K562 (cell line): ENCODE results near the gene NELL1.

Experiments used
- POLR2A ChIP-seq: fragments of 450-650 bp; conservative IDR thresholded peaks from 2 replicates; pipeline ENCODE4 v1.6.1; 2016
- SETDB1 ChIP-seq: IDR thresholded peaks from one replicate; pipeline ENCODE4 v1.6.1; 2012; ENCODE audit warnings: low read length, control low read depth, inconsistent platforms
- SPI1 ChIP-seq: IDR thresholded peaks from 2 replicates; pipeline ENCODE4 v1.6.1; 2011; ENCODE audit warnings: low read depth, low read length, control low read depth, borderline replicate concordance
- ZFP36 ChIP-seq: fragments of 150-350 bp; IDR thresholded peaks from 2 replicates; pipeline ENCODE4 v1.6.1; 2018; ENCODE audit warnings: low read length, low read depth; ENCODE audit not compliant: partially characterized antibody
- TF ChIP-seq, protein P1 (sequence below), 3 experiments: IDR thresholded peaks in 2 of 3; conservative IDR thresholded peaks in 1 of 3; 2 replicates each; pipeline ENCODE4 v1.5.1; 2011 to 2012; ENCODE audit warnings: low read length in 3 of 3, mild to moderate bottlenecking in 3 of 3, control low read depth in 2 of 3, improper control_type of control experiment in 1 of 3, inconsistent platforms in 1 of 3, low read depth in 1 of 3, mixed read lengths in 1 of 3, moderate library complexity in 1 of 3; ENCODE audit not compliant: insufficient read depth in 2 of 3
- TF ChIP-seq, protein P2 (sequence below): fragments of 450-650 bp; IDR thresholded peaks from 2 replicates; pipeline ENCODE4 v1.6.1; 2016; ENCODE audit warnings: missing biosample characterization, missing genetic modification characterization
- TF ChIP-seq, protein P3 (sequence below): fragments of 200-800 bp; sonication (Bioruptor generic); IDR thresholded peaks from 2 replicates; pipeline ENCODE4 v1.6.1; 2016; ENCODE audit warnings: missing genetic modification characterization, missing compliant biosample characterization
- TF ChIP-seq, protein P4 (sequence below): fragments of 250-450 bp; sonication (Bioruptor Pico); IDR thresholded peaks from 2 replicates; pipeline ENCODE4 v1.4.0; 2020; ENCODE audit warnings: mild to moderate bottlenecking, moderate library complexity

DNA sequence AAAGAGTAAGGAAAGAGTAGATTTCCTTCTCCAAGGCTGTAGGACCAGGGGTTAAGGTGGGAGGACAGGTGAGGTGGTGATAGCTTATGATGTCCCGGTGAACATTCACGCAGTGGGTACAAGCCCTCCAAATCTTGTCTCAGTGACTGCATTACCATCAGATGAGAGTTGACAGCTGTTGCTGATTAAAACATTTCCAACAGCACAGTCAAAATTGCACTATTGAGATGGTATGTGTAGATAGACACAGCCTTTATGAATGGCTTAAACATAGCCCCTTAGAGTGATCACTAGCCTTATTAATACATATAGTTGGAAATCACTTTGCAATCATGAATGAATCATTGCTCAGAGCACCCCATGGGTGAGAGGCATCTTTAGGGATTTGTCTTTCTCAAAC is 7.3 kb downstream of the NELL1 start:
- TF ChIP-seq, protein P1, sequence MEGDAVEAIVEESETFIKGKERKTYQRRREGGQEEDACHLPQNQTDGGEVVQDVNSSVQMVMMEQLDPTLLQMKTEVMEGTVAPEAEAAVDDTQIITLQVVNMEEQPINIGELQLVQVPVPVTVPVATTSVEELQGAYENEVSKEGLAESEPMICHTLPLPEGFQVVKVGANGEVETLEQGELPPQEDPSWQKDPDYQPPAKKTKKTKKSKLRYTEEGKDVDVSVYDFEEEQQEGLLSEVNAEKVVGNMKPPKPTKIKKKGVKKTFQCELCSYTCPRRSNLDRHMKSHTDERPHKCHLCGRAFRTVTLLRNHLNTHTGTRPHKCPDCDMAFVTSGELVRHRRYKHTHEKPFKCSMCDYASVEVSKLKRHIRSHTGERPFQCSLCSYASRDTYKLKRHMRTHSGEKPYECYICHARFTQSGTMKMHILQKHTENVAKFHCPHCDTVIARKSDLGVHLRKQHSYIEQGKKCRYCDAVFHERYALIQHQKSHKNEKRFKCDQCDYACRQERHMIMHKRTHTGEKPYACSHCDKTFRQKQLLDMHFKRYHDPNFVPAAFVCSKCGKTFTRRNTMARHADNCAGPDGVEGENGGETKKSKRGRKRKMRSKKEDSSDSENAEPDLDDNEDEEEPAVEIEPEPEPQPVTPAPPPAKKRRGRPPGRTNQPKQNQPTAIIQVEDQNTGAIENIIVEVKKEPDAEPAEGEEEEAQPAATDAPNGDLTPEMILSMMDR (IDR thresholded peaks at IDR 0.05 in 2 of 3, conservative IDR thresholded peaks at IDR 0.05 in 1 of 3; ENCODE audit: insufficient read depth in 2 of 3, low read depth in 1 of 3, low read length in 3 of 3), result no peak
- TF ChIP-seq, protein P2, sequence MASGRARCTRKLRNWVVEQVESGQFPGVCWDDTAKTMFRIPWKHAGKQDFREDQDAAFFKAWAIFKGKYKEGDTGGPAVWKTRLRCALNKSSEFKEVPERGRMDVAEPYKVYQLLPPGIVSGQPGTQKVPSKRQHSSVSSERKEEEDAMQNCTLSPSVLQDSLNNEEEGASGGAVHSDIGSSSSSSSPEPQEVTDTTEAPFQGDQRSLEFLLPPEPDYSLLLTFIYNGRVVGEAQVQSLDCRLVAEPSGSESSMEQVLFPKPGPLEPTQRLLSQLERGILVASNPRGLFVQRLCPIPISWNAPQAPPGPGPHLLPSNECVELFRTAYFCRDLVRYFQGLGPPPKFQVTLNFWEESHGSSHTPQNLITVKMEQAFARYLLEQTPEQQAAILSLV (tag), result no peak
- no peak for TF ChIP-seq POLR2A
- TF ChIP-seq, protein P3, sequence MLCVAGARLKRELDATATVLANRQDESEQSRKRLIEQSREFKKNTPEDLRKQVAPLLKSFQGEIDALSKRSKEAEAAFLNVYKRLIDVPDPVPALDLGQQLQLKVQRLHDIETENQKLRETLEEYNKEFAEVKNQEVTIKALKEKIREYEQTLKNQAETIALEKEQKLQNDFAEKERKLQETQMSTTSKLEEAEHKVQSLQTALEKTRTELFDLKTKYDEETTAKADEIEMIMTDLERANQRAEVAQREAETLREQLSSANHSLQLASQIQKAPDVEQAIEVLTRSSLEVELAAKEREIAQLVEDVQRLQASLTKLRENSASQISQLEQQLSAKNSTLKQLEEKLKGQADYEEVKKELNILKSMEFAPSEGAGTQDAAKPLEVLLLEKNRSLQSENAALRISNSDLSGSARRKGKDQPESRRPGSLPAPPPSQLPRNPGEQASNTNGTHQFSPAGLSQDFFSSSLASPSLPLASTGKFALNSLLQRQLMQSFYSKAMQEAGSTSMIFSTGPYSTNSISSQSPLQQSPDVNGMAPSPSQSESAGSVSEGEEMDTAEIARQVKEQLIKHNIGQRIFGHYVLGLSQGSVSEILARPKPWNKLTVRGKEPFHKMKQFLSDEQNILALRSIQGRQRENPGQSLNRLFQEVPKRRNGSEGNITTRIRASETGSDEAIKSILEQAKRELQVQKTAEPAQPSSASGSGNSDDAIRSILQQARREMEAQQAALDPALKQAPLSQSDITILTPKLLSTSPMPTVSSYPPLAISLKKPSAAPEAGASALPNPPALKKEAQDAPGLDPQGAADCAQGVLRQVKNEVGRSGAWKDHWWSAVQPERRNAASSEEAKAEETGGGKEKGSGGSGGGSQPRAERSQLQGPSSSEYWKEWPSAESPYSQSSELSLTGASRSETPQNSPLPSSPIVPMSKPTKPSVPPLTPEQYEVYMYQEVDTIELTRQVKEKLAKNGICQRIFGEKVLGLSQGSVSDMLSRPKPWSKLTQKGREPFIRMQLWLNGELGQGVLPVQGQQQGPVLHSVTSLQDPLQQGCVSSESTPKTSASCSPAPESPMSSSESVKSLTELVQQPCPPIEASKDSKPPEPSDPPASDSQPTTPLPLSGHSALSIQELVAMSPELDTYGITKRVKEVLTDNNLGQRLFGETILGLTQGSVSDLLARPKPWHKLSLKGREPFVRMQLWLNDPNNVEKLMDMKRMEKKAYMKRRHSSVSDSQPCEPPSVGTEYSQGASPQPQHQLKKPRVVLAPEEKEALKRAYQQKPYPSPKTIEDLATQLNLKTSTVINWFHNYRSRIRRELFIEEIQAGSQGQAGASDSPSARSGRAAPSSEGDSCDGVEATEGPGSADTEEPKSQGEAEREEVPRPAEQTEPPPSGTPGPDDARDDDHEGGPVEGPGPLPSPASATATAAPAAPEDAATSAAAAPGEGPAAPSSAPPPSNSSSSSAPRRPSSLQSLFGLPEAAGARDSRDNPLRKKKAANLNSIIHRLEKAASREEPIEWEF, result no peak
- TF ChIP-seq SPI1, result no peak
- TF ChIP-seq, protein P4, sequence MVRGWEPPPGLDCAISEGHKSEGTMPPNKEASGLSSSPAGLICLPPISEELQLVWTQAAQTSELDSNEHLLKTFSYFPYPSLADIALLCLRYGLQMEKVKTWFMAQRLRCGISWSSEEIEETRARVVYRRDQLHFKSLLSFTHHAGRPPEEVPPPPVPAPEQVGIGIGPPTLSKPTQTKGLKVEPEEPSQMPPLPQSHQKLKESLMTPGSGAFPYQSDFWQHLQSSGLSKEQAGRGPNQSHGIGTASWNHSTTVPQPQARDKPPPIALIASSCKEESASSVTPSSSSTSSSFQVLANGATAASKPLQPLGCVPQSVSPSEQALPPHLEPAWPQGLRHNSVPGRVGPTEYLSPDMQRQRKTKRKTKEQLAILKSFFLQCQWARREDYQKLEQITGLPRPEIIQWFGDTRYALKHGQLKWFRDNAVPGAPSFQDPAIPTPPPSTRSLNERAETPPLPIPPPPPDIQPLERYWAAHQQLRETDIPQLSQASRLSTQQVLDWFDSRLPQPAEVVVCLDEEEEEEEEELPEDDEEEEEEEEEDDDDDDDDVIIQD, result no peak
- TF ChIP-seq ZFP36, result no peak
- no peak for TF ChIP-seq SETDB1
